Midbrain (tissue), 1 donor: ENCODE results near the gene KRT33A.

Experiments used
- DNase-seq: peaks from one replicate; lab custom pipeline; 2025; lab: John Stamatoyannopoulos, UW

Gene KRT33A

DNA sequence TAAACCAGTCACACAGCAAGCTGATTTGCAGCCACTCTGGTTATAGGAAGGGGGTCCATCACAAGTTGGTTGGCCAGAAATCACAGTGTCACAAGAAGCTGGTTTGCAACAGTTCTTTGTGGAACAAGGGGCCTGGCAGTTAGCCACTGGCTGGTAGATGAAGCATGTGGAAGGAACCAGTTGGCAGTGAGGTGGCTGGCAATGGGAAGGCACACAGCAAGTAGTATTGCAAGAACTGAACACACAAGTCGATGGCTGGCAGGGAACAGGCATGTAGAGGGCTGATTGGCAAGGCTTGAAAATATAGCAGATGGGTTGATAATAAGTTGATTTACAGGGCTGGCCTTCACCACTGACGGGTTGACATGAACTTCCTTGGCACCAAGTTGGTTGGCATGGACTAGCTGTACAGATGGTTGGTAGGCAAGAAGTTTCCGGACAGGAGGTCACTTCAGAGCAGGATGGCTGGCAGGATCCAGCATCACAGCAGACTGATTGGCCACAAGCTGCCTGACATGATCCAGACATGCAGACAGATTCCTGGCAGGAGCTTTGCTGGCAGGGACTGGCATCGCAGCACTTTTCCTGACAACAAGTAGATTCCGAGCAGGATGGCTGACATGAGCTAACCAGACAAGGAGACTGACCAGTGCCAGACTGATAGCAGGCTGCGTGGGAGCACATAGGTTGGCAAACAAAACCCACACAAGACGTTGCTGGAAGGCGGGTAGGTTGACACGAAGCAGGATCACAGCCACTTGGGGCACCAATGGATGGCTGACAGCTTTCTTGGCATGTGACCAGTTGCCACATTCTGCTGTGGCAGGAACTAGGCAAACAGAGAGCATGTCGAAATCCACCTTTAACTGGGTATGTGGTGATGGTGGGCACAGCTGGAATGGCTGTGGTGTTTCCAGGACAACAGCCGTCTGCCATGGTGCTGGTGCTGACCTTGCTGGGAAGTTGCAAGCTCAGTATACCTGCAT is 48.4 kb downstream of the KRT33A start, which contains the start of gene KRTAP29-1:
Gene KRTAP29-1 (minus strand): TSS at position 936 of the 986 bp plus-strand sequence. CDS start 0 bp downstream, at position 936.
- no peak for DNase-seq

DNA sequence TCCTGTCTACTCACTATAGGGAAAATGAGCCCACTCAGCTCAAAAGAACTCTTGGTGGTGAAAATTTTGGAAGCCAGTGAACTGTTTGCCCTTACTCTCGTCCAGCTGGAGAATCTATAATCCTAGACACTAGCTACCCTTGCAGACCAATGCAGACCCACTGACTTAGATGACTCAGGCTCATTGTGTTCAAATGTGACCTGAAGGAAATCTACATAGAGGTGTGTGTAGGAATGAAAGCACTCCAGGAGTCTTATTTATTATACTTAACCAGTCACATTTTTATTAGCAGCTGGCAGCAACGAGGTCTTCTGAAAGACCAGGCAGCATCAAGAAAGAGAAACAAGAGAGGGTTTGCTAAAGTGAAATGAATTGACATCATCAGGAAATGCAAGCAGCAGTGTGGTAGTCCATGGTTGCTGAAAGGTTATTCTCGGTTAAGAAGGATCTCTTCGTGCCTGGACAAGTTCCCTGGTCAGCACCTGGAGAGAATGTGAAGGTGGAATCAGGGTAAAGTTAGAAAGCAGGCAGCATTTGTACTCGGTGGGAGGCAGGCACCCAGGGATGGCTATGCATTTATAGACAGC is 49.3 kb downstream of the KRT33A start:
- DNase-seq: no peak

GRCh38 chr17:41298458-41299135 is 52.0 kb downstream of the KRT33A start:
- DNase-seq: no peak

DNA sequence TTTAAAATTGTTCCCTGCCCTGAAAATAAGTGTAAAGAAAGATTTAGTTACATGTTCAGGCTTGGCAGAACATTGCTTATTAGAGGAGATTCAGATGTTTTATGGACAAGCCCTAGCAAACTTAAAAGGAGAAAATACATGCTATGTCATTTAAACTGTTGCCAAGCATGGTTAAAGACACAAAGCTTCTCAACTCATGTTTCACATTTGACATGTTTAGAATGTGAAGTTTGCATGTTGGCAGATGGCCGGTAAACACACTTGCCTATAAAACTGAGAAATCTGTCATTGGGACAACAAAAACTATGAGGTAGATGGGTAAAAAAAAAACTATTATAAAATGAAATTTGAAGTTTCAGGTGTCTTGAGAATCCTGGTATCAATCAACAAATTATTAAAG is 53.8 kb downstream of the KRT33A start:
- DNase-seq: no peak
